Esophagus squamous epithelium (tissue), 5 donors: ENCODE data around the gene NEMP1. TPM values are rescaled to one million over a fixed set of nuclear protein-coding genes. Genes with fewer than 3 reads are reported as not detected.

ENCODE experiments used
- DNase-seq: peaks from one replicate; lab custom pipeline; 2025; lab: John Stamatoyannopoulos, UW
- H3K27ac ChIP-seq, 4 donors: fragments of 200-600 bp; sonication (generic); one replicate each; pipeline ENCODE4 v1.5.1; 2016 to 2019; ENCODE audit warnings: mild to moderate bottlenecking in 1 of 4
- H3K27me3 ChIP-seq, 4 donors: fragments of 200-600 bp; sonication (generic); 1 replicate in 3 of 4; 2 replicates in 1 of 4; pipeline versions ENCODE4 v1.5.1 to v1.6.0; 2017 to 2021; ENCODE audit warnings: antibody characterized with exemption in 1 of 4
- H3K36me3 ChIP-seq, 3 donors: fragments of 200-600 bp; sonication (generic); one replicate each; pipeline ENCODE4 v1.5.1; 2016 to 2019
- H3K4me1 ChIP-seq, 3 donors: fragments of 200-600 bp; sonication (generic); one replicate each; pipeline ENCODE4 v1.5.1; 2017 to 2019
- H3K4me3 ChIP-seq, 4 donors: fragments of 200-600 bp; sonication (generic); 1 replicate in 3 of 4; 2 replicates in 1 of 4; pipeline ENCODE4 v1.5.1; 2016 to 2019; ENCODE audit warnings: mild to moderate bottlenecking in 2 of 4, moderate library complexity in 1 of 4
- H3K9me3 ChIP-seq, 3 donors: fragments of 200-600 bp; sonication (generic); one replicate each; pipeline ENCODE4 v1.5.1; 2016 to 2019
- CTCF ChIP-seq, 6 experiments: fragments of 450-650 bp in 4 of 6; fragments of 200-600 bp in 2 of 6; sonication (generic) in 2 of 6; IDR thresholded peaks; one replicate each; pipeline ENCODE4 v1.5.1; 2016 to 2019; ENCODE audit warnings: antibody characterized with exemption in 6 of 6, mild to moderate bottlenecking in 4 of 6, moderate library complexity in 4 of 6
- POLR2A ChIP-seq, 4 donors: fragments of 450-650 bp; IDR thresholded peaks; one replicate each; pipeline ENCODE4 v1.6.1; 2017; ENCODE audit warnings: antibody characterized with exemption in 4 of 4, mild to moderate bottlenecking in 4 of 4, moderate library complexity in 3 of 4
- WGBS, 2 donors: methylation state at CpG; one replicate each; pipeline ENCODE4 v1.1.5; 2018; 5-methylcytosine and 5-hydroxymethylcytosine counted together
- intact Hi-C: fragments of 100-400 bp; cut with DNase I; formaldehyde crosslinking; loops from one replicate; pipeline ENCODE4 v1.15.0; 2022
- total RNA-seq, 4 donors: library from RNA; depleted of rRNA; stranded (reverse); fragments of >200 nt; gene quantifications; one replicate each; pipeline ENCODE4 v1.1.0, GENCODE V29; 2016
- donor health status: DM: yes; HTN: yes; CAD: no.

The NEMP1 gene
- total RNA-seq, 4 donors from 2014 or later: 4.1 to 7.6 (median 6.7) TPM

GRCh38 chr12:57046086-57046791, 32.4 kb downstream of the NEMP1 start:
- 59 to 71% methylated on average over 6 of the region's 6 CpGs for WGBS, 2 donors
- intact Hi-C loops: no loop called here

GRCh38 chr12:57044889-57045288, 33.7 kb downstream of the NEMP1 start:
- DNase-seq: no peak
- intact Hi-C loops: no loop called here
- Histone ChIP-seq H3K9me3 (no peaks in the 10 kb centered on the region), H3K27ac (no peak overlapping the region), H3K36me3 (no peaks in the 10 kb centered on the region), H3K4me1 (no peaks in the 10 kb centered on the region), H3K4me3 (no peak overlapping the region), H3K27me3 (peaks cover 0 to 40% (median 0%) of the 10 kb centered on the region in 4 donors)
- TF ChIP-seq CTCF (IDR thresholded peaks at IDR 0.05): no peak
- TF ChIP-seq POLR2A (IDR thresholded peaks at IDR 0.05): no peak
- WGBS, 2 donors: 83 to 92% methylated on average over 3 of the region's 3 CpGs

More at GRCh38 chr12:57046086-57046791, 32.4 kb downstream of the NEMP1 start:
- Histone ChIP-seq H3K4me1 (no peaks in the 10 kb centered on the region), H3K4me3 (no peak overlapping the region), H3K27me3 (peaks cover 0 to 40% (median 0%) of the 10 kb centered on the region in 4 donors), H3K9me3 (no peaks in the 10 kb centered on the region), H3K27ac (no peak overlapping the region), H3K36me3 (no peaks in the 10 kb centered on the region)
- no peak for DNase-seq
- TF ChIP-seq POLR2A (IDR thresholded peaks at IDR 0.05): no peak
- TF ChIP-seq CTCF (IDR thresholded peaks at IDR 0.05): no peak

- H3K36me3 ChIP-seq: no peaks in the 10 kb centered on the region
- no peaks in the 10 kb centered on the region for H3K9me3 ChIP-seq
- H3K27me3 ChIP-seq: peaks cover 0 to 40% (median 0%) of the 10 kb centered on the region in 4 donors
- DNase-seq: no peak
- intact Hi-C loops: no loop called here
- no peaks in the 10 kb centered on the region for H3K4me1 ChIP-seq
- no peak overlapping the region for H3K4me3 ChIP-seq
- TF ChIP-seq POLR2A (IDR thresholded peaks at IDR 0.05): no peak
- no peak for TF ChIP-seq CTCF (IDR thresholded peaks at IDR 0.05)
- H3K27ac ChIP-seq: no peak overlapping the region
- WGBS, 2 donors: 73 to 75% methylated on average over 4 to 6 of the region's 6 CpGs
These were observed 34.1 kb downstream of the NEMP1 start for GRCh38 chr12:57044468-57044867.

- Histone ChIP-seq H3K36me3 (no peaks in the 10 kb centered on the region), H3K27me3 (peaks cover 0 to 40% (median 0%) of the 10 kb centered on the region in 4 donors), H3K4me3 (no peak overlapping the region), H3K4me1 (no peaks in the 10 kb centered on the region), H3K27ac (no peak overlapping the region), H3K9me3 (no peaks in the 10 kb centered on the region)
- intact Hi-C loops: no loop called here
- WGBS, 2 donors: 91 to 93% methylated on average over 2 of the region's 2 CpGs
- DNase-seq: no peak
- TF ChIP-seq POLR2A (IDR thresholded peaks at IDR 0.05) (no peak), CTCF (IDR thresholded peaks at IDR 0.05) (no peak)
These were observed 35.9 kb downstream of the NEMP1 start for GRCh38 chr12:57042695-57043094.

- Histone ChIP-seq H3K27ac (no peak overlapping the region), H3K27me3 (peaks cover 0 to 23% (median 0%) of the 10 kb centered on the region in 4 donors), H3K36me3 (no peaks in the 10 kb centered on the region), H3K4me1 (no peaks in the 10 kb centered on the region), H3K4me3 (no peak overlapping the region), H3K9me3 (no peaks in the 10 kb centered on the region)
- DNase-seq: no peak
- TF ChIP-seq POLR2A (IDR thresholded peaks at IDR 0.05) (no peak), CTCF (IDR thresholded peaks at IDR 0.05) (no peak)
- intact Hi-C loops: no loop called here
- 64 to 76% methylated on average over 2 of the region's 2 CpGs for WGBS, 2 donors
These were observed 37.8 kb downstream of the NEMP1 start for GRCh38 chr12:57040750-57041149.
